Left ventricle myocardium superior (tissue), 1 donor: Measurements from ENCODE around the gene PERM1. TPM values are rescaled to one million over a fixed set of nuclear protein-coding genes. Genes with fewer than 3 reads are reported as not detected.

Source experiments
- ATAC-seq: fragments of 200-7000 bp; cut with Tn5 transposase; one replicate; pipeline ENCODE4 v1.9.1; 2020; ENCODE audit warnings: mild to moderate bottlenecking, moderate library complexity
- DNase-seq: peaks from one replicate; pipeline ENCODE4 v3.0.0-alpha.2; 2020
- intact Hi-C: fragments of 100-400 bp; cut with micrococcal nuclease; formaldehyde crosslinking; loops from one replicate; pipeline ENCODE4 v1.11.0; 2022
- total RNA-seq: library from RNA; stranded (reverse); fragmentation: NEBNext Ultra II Directional; extraction: Animal tissue kit (Norgen Biotek cat#: 25700); gene quantifications from one replicate; pipeline ENCODE4 v1.2.1, GENCODE V29; 2021
- donor health status: DM: no; HTN: yes; CAD: no; lungs with severe emphysema.

PERM1 gene
- total RNA-seq, 1 donor from 2014 or later, result 187 TPM

- DNase-seq (no peak), ATAC-seq (no peak)
- intact Hi-C loops, result no loop called here
Observed at GRCh38 chr1:970973-971730, 10.7 kb downstream of the PERM1 start.

GRCh38 chr1:970242-970972, 11.5 kb downstream of the PERM1 start:
- ATAC-seq, result no peak
- peak; percentile 31 for DNase-seq
- intact Hi-C loops, result no loop called here

- intact Hi-C loops, result no loop called here
- ATAC-seq (no peak), DNase-seq (no peak)
Observed at GRCh38 chr1:969260-969855, 12.5 kb downstream of the PERM1 start.

- ATAC-seq (no peak), DNase-seq (no peak)
- intact Hi-C loops, result no loop called here
Observed at GRCh38 chr1:967466-968343, 14.2 kb downstream of the PERM1 start.

- DNase-seq (peak; percentile 82), ATAC-seq (peak; percentile 69)
- intact Hi-C loops, result no loop called here
Observed at GRCh38 chr1:966704-967300, 15.1 kb downstream of the PERM1 start.

- intact Hi-C loops, result no loop called here
Observed at GRCh38 chr1:966135-966703, 15.7 kb downstream of the PERM1 start, which contains the start of gene PLEKHN1. Gene PLEKHN1 (plus strand): TSS chr1:966482. CDS start chr1:966532, 50 bp downstream.

GRCh38 chr1:965526-966134, 16.3 kb downstream of the PERM1 start:
- peak; percentile 37 for DNase-seq
- intact Hi-C loops, result no loop called here
- no peak for ATAC-seq

More at GRCh38 chr1:966135-966703, 15.7 kb downstream of the PERM1 start, which contains the start of gene PLEKHN1:
- DNase-seq (peak; percentile 30), ATAC-seq (peak; percentile 32)

GRCh38 chr1:964691-965525, 17.0 kb downstream of the PERM1 start:
- intact Hi-C loops, result no loop called here
- DNase-seq (peak; percentile 31), ATAC-seq (no peak)

- intact Hi-C loops, result no loop called here
- DNase-seq, result no peak
- ATAC-seq, result no peak
Observed at GRCh38 chr1:963746-964525, 18.0 kb downstream of the PERM1 start.

- DNase-seq (no peak), ATAC-seq (no peak)
- intact Hi-C loops, result no loop called here
Observed at GRCh38 chr1:963301-963651, 18.6 kb downstream of the PERM1 start.

GRCh38 chr1:962381-963300, 19.3 kb downstream of the PERM1 start:
- ATAC-seq (no peak), DNase-seq (no peak)
- intact Hi-C loops, result no loop called here

GRCh38 chr1:961132-961669, 20.7 kb downstream of the PERM1 start:
- DNase-seq, result no peak

GRCh38 chr1:960363-961131, 21.3 kb downstream of the PERM1 start, which contains the start of gene KLHL17:
Gene KLHL17 (plus strand): TSS chr1:960584. CDS start chr1:960694, 110 bp downstream.
- ATAC-seq (peak; percentile 70), DNase-seq (peak; percentile 89)
- intact Hi-C loops, result no loop called here

More at GRCh38 chr1:961132-961669, 20.7 kb downstream of the PERM1 start:
- no peak for ATAC-seq
- intact Hi-C loops, result no loop called here

GRCh38 chr1:959731-960362, 22.0 kb downstream of the PERM1 start:
- ATAC-seq (peak; percentile 15), DNase-seq (no peak)
- intact Hi-C loops, result no loop called here
